Measurements from ENCODE around the gene DVL1.

The DVL1 gene

GRCh38 chr1:1342061-1342562, 7.1 kb downstream of the DVL1 start:
- no peak for DNase-seq (ENCODE audit: low read depth, low spot score)

- no peak for DNase-seq (ENCODE audit: low read depth, low spot score)
Measured at GRCh38 chr1:1341549-1342021, 7.6 kb downstream of the DVL1 start.

GRCh38 chr1:1340791-1341548, 8.2 kb downstream of the DVL1 start:
- no peak for DNase-seq (ENCODE audit: low read depth, low spot score)

GRCh38 chr1:1340185-1340584, 9.0 kb downstream of the DVL1 start:
- no peak for DNase-seq (ENCODE audit: low read depth, low spot score)

GRCh38 chr1:1338278-1338677, 10.9 kb downstream of the DVL1 start:
- DNase-seq (ENCODE audit: low read depth, low spot score), result no peak

GRCh38 chr1:1337793-1338147, 11.4 kb downstream of the DVL1 start:
- no peak for DNase-seq (ENCODE audit: low read depth, low spot score)

GRCh38 chr1:1336931-1337792, 12.1 kb downstream of the DVL1 start:
- no peak for DNase-seq (ENCODE audit: low read depth, low spot score)

- no peak for DNase-seq (ENCODE audit: low read depth, low spot score)
Measured at GRCh38 chr1:1336446-1336845, 12.8 kb downstream of the DVL1 start.

GRCh38 chr1:1335792-1336248, 13.4 kb downstream of the DVL1 start:
- DNase-seq (ENCODE audit: low read depth, low spot score), result no peak

- no peak for DNase-seq (ENCODE audit: low read depth, low spot score)
Measured at GRCh38 chr1:1335283-1335682, 13.9 kb downstream of the DVL1 start.

GRCh38 chr1:1334835-1335234, 14.4 kb downstream of the DVL1 start:
- no peak for DNase-seq (ENCODE audit: low read depth, low spot score)

GRCh38 chr1:1333551-1334241, 15.5 kb downstream of the DVL1 start:
- DNase-seq (ENCODE audit: low read depth, low spot score), result no peak

- DNase-seq (ENCODE audit: low read depth, low spot score), result no peak
Measured at GRCh38 chr1:1332774-1333480, 16.3 kb downstream of the DVL1 start.

GRCh38 chr1:1332031-1332755, 17.0 kb downstream of the DVL1 start:
- DNase-seq (ENCODE audit: low read depth, low spot score), result no peak

GRCh38 chr1:1331068-1331965, 17.9 kb downstream of the DVL1 start, which contains the start of gene TAS1R3:
Gene TAS1R3 (plus strand): TSS chr1:1331280. CDS start chr1:1331346, 66 bp downstream.
- no peak for DNase-seq (ENCODE audit: low read depth, low spot score)

GRCh38 chr1:1330366-1331067, 18.7 kb downstream of the DVL1 start:
- DNase-seq (ENCODE audit: low read depth, low spot score), result no peak

GRCh38 chr1:1329304-1330210, 19.7 kb downstream of the DVL1 start:
- no peak for DNase-seq (ENCODE audit: low read depth, low spot score)

GRCh38 chr1:1328254-1328653, 21.0 kb downstream of the DVL1 start:
- DNase-seq (ENCODE audit: low read depth, low spot score), result no peak

Data from brain pericyte (primary cell).